HG03066 (cell line): Measurements from ENCODE around the gene PTGFR.

Experiments
- ATAC-seq: cut with Tn5 transposase; IDR thresholded peaks from one replicate; pipeline ENCODE4 v1.9.1; 2021; ENCODE audit warnings: low read depth; ENCODE audit not compliant: unreplicated experiment

PTGFR gene

DNA sequence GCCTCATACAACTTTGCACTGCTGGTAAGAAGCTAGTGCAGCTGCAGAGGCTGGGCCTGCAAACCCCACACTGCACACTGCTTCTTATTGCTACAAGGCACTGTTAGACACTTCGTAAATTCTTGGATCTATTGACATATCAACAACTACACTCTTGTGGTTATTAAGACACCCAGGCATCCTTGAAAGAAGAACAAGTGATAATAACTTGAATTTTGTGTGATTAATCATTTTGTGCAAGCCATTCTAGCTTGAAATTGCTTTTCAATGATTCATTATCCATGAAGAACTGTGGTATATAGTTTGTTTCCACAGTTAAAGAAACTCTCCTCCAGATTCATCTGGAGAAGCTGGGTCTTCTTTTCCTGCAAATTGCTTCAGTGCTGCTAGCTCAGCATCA lies 95.8 kb downstream of the PTGFR start:
- no peak for ATAC-seq

DNA sequence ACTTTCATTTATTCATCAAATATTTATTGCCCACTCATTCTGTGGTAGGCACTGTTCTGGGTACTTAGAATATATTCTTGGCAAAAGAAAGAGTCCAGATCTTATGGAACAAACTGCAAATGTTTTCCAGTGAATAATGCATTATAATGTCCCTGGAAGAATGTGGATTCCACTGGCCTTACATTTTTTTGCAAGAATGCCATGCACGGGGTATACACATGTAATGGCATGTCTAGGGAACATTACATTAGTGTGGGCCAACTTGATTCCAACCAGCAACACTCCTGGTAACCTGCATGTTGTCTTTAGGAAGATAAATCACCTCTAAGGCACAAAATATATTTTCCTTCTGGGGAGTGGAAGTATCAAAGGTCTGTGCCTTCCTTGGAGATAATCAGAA lies 96.4 kb downstream of the PTGFR start:
- ATAC-seq, result no peak
